Epithelial cell of prostate (primary cell): ENCODE measurements around the gene TXNRD1.
"Not testable (repeated sequence)": the region's sequence is repeated elsewhere in the genome, so short reads cannot be mapped to it uniquely, and the experiment has no call there.

Experiments
- DNase-seq: peaks from one replicate; pipeline ENCODE4 v3.0.0-alpha.2; 2011; ENCODE audit warnings: low read depth, low spot score
- H3K27ac ChIP-seq: fragments of 450-650 bp; 2 replicates; pipeline ENCODE4 v1.5.1; 2017; ENCODE audit warnings: mild to moderate bottlenecking

Gene TXNRD1

GRCh38 chr12:104232609-104233280, 17.2 kb downstream of the TXNRD1 start:
- DNase-seq, result no peak
- H3K27ac ChIP-seq, result no peak overlapping the region

- no peak for DNase-seq
- no peak overlapping the region for H3K27ac ChIP-seq
These were observed 19.4 kb downstream of the TXNRD1 start for GRCh38 chr12:104234926-104235499.

GRCh38 chr12:104237930-104238329, 22.4 kb downstream of the TXNRD1 start:
- no peak overlapping the region for H3K27ac ChIP-seq
- no peak for DNase-seq

GRCh38 chr12:104242546-104243206, 27.1 kb downstream of the TXNRD1 start:
- DNase-seq, result no peak

GRCh38 chr12:104243551-104243950, 28.0 kb downstream of the TXNRD1 start:
- no peak overlapping the region for H3K27ac ChIP-seq
- DNase-seq, result no peak

More at GRCh38 chr12:104242546-104243206, 27.1 kb downstream of the TXNRD1 start:
- H3K27ac ChIP-seq, result no peak overlapping the region

- H3K27ac ChIP-seq, result no peak overlapping the region
- no peak for DNase-seq
These were observed 28.4 kb downstream of the TXNRD1 start for GRCh38 chr12:104243971-104244370.

- DNase-seq, result no peak
- no peak overlapping the region for H3K27ac ChIP-seq
These were observed 32.1 kb downstream of the TXNRD1 start for GRCh38 chr12:104247698-104248097.

- no peak for DNase-seq
- no peak overlapping the region for H3K27ac ChIP-seq
These were observed 32.9 kb downstream of the TXNRD1 start for GRCh38 chr12:104248444-104248843.

GRCh38 chr12:104249017-104249416, 33.4 kb downstream of the TXNRD1 start:
- H3K27ac ChIP-seq, result no peak overlapping the region
- DNase-seq, result no peak

- H3K27ac ChIP-seq, result no peak overlapping the region
- DNase-seq, result no peak
These were observed 34.3 kb downstream of the TXNRD1 start for GRCh38 chr12:104249898-104250297.

- H3K27ac ChIP-seq, result no peak overlapping the region
- DNase-seq, result no peak
These were observed 35.0 kb downstream of the TXNRD1 start for GRCh38 chr12:104250366-104251125.

- no peak for DNase-seq
- no peak overlapping the region for H3K27ac ChIP-seq
These were observed 42.4 kb downstream of the TXNRD1 start for GRCh38 chr12:104257913-104258472.

- no peak overlapping the region for H3K27ac ChIP-seq
- DNase-seq, result no peak
These were observed 43.0 kb downstream of the TXNRD1 start for GRCh38 chr12:104258476-104259067.

- peak; percentile 76 for DNase-seq
- H3K27ac ChIP-seq, result peak overlapping the region; percentile 88
These were observed 47.4 kb downstream of the TXNRD1 start for GRCh38 chr12:104263026-104263425.

GRCh38 chr12:104263580-104264358, 48.2 kb downstream of the TXNRD1 start:
- DNase-seq, result peak; percentile 94
- peak overlapping the region; percentile 88 for H3K27ac ChIP-seq

GRCh38 chr12:104265436-104265835, 49.9 kb downstream of the TXNRD1 start:
- not testable (repeated sequence) for H3K27ac ChIP-seq, DNase-seq

GRCh38 chr12:104272938-104273337, 57.4 kb downstream of the TXNRD1 start:
- no peak for DNase-seq
- H3K27ac ChIP-seq, result no peak overlapping the region

GRCh38 chr12:104273503-104273902, 57.9 kb downstream of the TXNRD1 start:
- DNase-seq, result no peak

GRCh38 chr12:104274811-104275210, 59.2 kb downstream of the TXNRD1 start:
- no peak for DNase-seq
- H3K27ac ChIP-seq, result no peak overlapping the region

More at GRCh38 chr12:104273503-104273902, 57.9 kb downstream of the TXNRD1 start:
- no peak overlapping the region for H3K27ac ChIP-seq
